Astrocyte (in vitro differentiated cells and primary cell): ENCODE results near the gene EMB. TPM values are rescaled to one million over a fixed set of nuclear protein-coding genes. Genes with fewer than 3 reads are reported as not detected.
"Not testable (repeated sequence)": the region's sequence is repeated elsewhere in the genome, so short reads cannot be mapped to it uniquely, and the experiment has no call there.

Experiments used
- DNase-seq: peaks from one replicate; pipeline ENCODE4 v3.0.0-alpha.2; 2010; ENCODE audit warnings: low read depth
- FAIRE-seq: peaks from 2 replicates; lab custom pipeline; 2011; peaks lifted over from hg19 to GRCh38; lab: Jason Lieb, UNC
- H2AFZ ChIP-seq: 2 replicates; pipeline ENCODE4 v1.6.0; 2012; ENCODE audit warnings: low read depth, low read length, inconsistent platforms
- H3K27ac ChIP-seq: 2 replicates; pipeline ENCODE4 v1.5.1; 2011; ENCODE audit warnings: low read depth, low read length, inconsistent platforms
- H3K27me3 ChIP-seq: 2 replicates; pipeline ENCODE4 v1.6.0; 2011; ENCODE audit warnings: low read length, inconsistent platforms; ENCODE audit not compliant: insufficient read depth
- H3K36me3 ChIP-seq: 2 replicates; pipeline ENCODE4 v1.5.1; 2011; ENCODE audit warnings: low read length, inconsistent platforms; ENCODE audit not compliant: insufficient read depth
- H3K4me1 ChIP-seq: 2 replicates; pipeline ENCODE4 v1.5.1; 2011; ENCODE audit warnings: low read length, inconsistent platforms; ENCODE audit not compliant: insufficient read depth
- H3K4me2 ChIP-seq: 2 replicates; pipeline ENCODE4 v1.6.0; 2012; ENCODE audit warnings: low read length, inconsistent platforms
- H3K4me3 ChIP-seq: 2 replicates; pipeline ENCODE4 v1.5.1; 2011; ENCODE audit warnings: low read depth, mild to moderate bottlenecking, low read length, inconsistent platforms; ENCODE audit not compliant: insufficient read depth
- H3K79me2 ChIP-seq: 2 replicates; pipeline ENCODE4 v1.6.0; 2012; ENCODE audit warnings: mild to moderate bottlenecking, low read length, inconsistent platforms; ENCODE audit not compliant: insufficient read depth
- H3K9ac ChIP-seq: 2 replicates; pipeline ENCODE4 v1.6.0; 2012; ENCODE audit warnings: mild to moderate bottlenecking, low read length, inconsistent platforms
- H3K9me3 ChIP-seq: 2 replicates; pipeline ENCODE4 v1.5.1; 2012; ENCODE audit warnings: low read depth, mild to moderate bottlenecking, low read length, inconsistent platforms; ENCODE audit not compliant: insufficient read depth
- H4K20me1 ChIP-seq: 2 replicates; pipeline ENCODE4 v1.6.0; 2012; ENCODE audit warnings: low read length, inconsistent platforms; ENCODE audit not compliant: insufficient read depth
- H3K27ac Mint-ChIP-seq: one replicate; pipeline ENCODE4 v1.8.0; 2021; ENCODE audit warnings: mild to moderate bottlenecking, mixed read lengths; ENCODE audit not compliant: unreplicated experiment
- H3K27me3 Mint-ChIP-seq: one replicate; pipeline ENCODE4 v1.8.0; 2021; ENCODE audit warnings: low read depth, mixed read lengths; ENCODE audit not compliant: unreplicated experiment
- H3K36me3 Mint-ChIP-seq: one replicate; pipeline ENCODE4 v1.8.0; 2021; ENCODE audit warnings: low read depth, mixed read lengths; ENCODE audit not compliant: unreplicated experiment
- H3K4me1 Mint-ChIP-seq: one replicate; pipeline ENCODE4 v1.8.0; 2021; ENCODE audit warnings: low read depth, mixed read lengths; ENCODE audit not compliant: unreplicated experiment
- H3K4me3 Mint-ChIP-seq: one replicate; pipeline ENCODE4 v1.8.0; 2021; ENCODE audit warnings: mild to moderate bottlenecking, moderate library complexity, mixed read lengths; ENCODE audit not compliant: unreplicated experiment
- H3K9me3 Mint-ChIP-seq: one replicate; pipeline ENCODE4 v1.8.0; 2021; ENCODE audit warnings: mild to moderate bottlenecking, mixed read lengths; ENCODE audit not compliant: unreplicated experiment
- EZH2 ChIP-seq: IDR thresholded peaks from 2 replicates; pipeline ENCODE4 v1.6.1; 2012; ENCODE audit warnings: mild to moderate bottlenecking, low read length, inconsistent platforms; ENCODE audit not compliant: insufficient read depth
- total RNA-seq: library from RNA; stranded (reverse); gene quantifications from 2 replicates; pipeline ENCODE4 v1.2.1, GENCODE V29; 2021
- TF ChIP-seq, protein P1 (sequence below): IDR thresholded peaks from 2 replicates; pipeline ENCODE4 v1.5.1; 2011; ENCODE audit warnings: low read depth, mild to moderate bottlenecking, inconsistent platforms, low read length, moderate library complexity; ENCODE audit not compliant: insufficient read depth

The EMB gene
- total RNA-seq, 1 donor from 2014 or later, result 25.7 TPM

DNA sequence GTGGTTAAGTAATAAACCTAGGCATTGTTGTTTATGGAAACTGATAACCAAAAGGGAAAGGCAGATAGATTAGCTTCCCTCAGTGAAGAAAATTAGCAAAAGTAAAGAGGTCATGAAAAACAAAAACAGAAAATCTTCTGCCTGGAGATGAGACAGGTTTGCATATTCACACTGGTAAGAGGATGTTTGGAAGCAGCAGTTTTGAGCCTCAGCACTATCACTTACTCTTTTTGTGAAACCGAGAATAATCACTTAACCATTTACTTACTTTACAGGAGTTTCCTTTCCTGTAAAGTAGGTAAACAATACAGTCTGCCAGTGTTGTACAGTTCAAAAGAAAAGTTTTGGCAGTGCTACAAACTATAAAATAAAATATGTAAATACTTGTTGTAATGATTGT lies 35.5 kb upstream of the EMB start:
- H3K4me2 ChIP-seq, result no peak overlapping the region
- H3K9me3 ChIP-seq, result no peaks in the 10 kb centered on the region
- Mint-ChIP-seq H3K27me3 (no peaks in the 10 kb centered on the region), H3K36me3 (no peaks in the 10 kb centered on the region), H3K9me3 (peaks cover 10% of the 10 kb centered on the region), H3K4me3 (no peak overlapping the region), H3K4me1 (no peaks in the 10 kb centered on the region), H3K27ac (no peak overlapping the region)
- no peak for DNase-seq
- no peaks in the 10 kb centered on the region for H4K20me1 ChIP-seq
- no peak for TF ChIP-seq EZH2
- TF ChIP-seq, protein P1, sequence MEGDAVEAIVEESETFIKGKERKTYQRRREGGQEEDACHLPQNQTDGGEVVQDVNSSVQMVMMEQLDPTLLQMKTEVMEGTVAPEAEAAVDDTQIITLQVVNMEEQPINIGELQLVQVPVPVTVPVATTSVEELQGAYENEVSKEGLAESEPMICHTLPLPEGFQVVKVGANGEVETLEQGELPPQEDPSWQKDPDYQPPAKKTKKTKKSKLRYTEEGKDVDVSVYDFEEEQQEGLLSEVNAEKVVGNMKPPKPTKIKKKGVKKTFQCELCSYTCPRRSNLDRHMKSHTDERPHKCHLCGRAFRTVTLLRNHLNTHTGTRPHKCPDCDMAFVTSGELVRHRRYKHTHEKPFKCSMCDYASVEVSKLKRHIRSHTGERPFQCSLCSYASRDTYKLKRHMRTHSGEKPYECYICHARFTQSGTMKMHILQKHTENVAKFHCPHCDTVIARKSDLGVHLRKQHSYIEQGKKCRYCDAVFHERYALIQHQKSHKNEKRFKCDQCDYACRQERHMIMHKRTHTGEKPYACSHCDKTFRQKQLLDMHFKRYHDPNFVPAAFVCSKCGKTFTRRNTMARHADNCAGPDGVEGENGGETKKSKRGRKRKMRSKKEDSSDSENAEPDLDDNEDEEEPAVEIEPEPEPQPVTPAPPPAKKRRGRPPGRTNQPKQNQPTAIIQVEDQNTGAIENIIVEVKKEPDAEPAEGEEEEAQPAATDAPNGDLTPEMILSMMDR, result no peak
- no peak for FAIRE-seq
- H3K36me3 ChIP-seq, result no peaks in the 10 kb centered on the region
- H3K79me2 ChIP-seq, result no peaks in the 10 kb centered on the region
- H3K9ac ChIP-seq, result no peak overlapping the region
- H3K4me1 ChIP-seq, result no peaks in the 10 kb centered on the region
- H3K27ac ChIP-seq, result no peak overlapping the region
- no peaks in the 10 kb centered on the region for H3K27me3 ChIP-seq
- H3K4me3 ChIP-seq, result no peak overlapping the region
- no peak overlapping the region for H2AFZ ChIP-seq

DNA sequence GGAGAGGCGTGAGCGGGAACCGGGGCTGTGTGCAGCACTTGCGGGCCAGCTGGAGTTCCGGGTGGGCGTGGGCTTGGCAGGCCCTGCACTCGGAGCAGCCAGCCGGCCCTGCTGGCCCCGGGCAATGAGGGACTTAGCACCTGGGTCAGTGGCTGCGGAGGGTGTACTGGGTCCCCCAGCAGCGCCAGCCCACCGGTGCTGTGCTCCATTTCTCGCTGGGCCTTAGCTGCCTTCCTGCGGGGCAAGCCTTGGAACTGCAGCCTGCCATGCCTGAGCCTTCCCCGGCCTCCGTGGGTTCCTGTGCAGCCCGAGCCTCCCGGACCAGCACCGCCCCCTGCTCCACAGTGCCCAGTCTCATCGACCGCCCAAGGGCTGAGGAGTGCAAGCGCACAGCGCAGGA lies 23.9 kb upstream of the EMB start:
- not testable (repeated sequence) for H2AFZ ChIP-seq, H3K27me3 Mint-ChIP-seq, H3K36me3 Mint-ChIP-seq, H3K27me3 ChIP-seq, H3K4me1 Mint-ChIP-seq, H3K27ac Mint-ChIP-seq, H3K36me3 ChIP-seq, DNase-seq, H3K4me1 ChIP-seq, H3K4me2 ChIP-seq, H3K4me3 ChIP-seq, H3K9me3 Mint-ChIP-seq, H3K9me3 ChIP-seq, H3K79me2 ChIP-seq, H4K20me1 ChIP-seq, FAIRE-seq, H3K4me3 Mint-ChIP-seq, H3K9ac ChIP-seq, H3K27ac ChIP-seq

DNA sequence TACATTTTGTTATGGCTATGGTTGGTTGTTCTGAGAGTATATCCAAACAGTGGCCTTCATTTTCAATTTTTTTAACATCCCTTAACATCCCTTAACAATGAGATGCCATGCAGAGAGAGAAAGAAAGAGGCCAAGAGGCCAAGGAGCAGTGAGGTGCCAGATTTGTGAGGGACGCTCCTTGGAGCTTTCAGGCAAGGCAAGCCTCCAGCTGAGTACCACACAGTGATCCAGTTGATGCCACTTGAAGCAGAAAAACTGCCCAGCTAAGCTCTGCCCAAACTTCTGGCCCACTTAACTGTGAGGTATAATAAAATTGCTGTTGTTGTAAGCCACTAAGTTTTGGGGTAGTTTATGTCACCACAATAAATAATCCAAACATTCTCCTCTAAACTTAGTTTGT lies 22.6 kb upstream of the EMB start:
- no peak overlapping the region for H3K4me3 Mint-ChIP-seq
- Histone ChIP-seq H3K27me3 (no peaks in the 10 kb centered on the region), H3K27ac (no peak overlapping the region), H4K20me1 (no peaks in the 10 kb centered on the region), H3K36me3 (no peaks in the 10 kb centered on the region), H2AFZ (no peak overlapping the region), H3K4me1 (no peaks in the 10 kb centered on the region), H3K4me3 (no peak overlapping the region), H3K9ac (no peak overlapping the region), H3K79me2 (no peaks in the 10 kb centered on the region), H3K9me3 (no peaks in the 10 kb centered on the region), H3K4me2 (no peak overlapping the region)
- no peaks in the 10 kb centered on the region for H3K27me3 Mint-ChIP-seq
- H3K9me3 Mint-ChIP-seq, result peaks cover 3% of the 10 kb centered on the region
- TF ChIP-seq, protein P1, result no peak
- TF ChIP-seq EZH2, result no peak
- H3K4me1 Mint-ChIP-seq, result peaks cover 3% of the 10 kb centered on the region
- H3K36me3 Mint-ChIP-seq, result peaks cover 3% of the 10 kb centered on the region
- no peak overlapping the region for H3K27ac Mint-ChIP-seq
- DNase-seq (no peak), FAIRE-seq (no peak)
